BE2C (cell line): ENCODE measurements around the gene MRPL11.

Experiments
- DNase-seq: peaks from one replicate; pipeline ENCODE4 v3.0.0-alpha.2; 2020
- H3K27me3 ChIP-seq: fragments of 250-450 bp; sonication (Bioruptor Pico); 2 replicates; pipeline ENCODE4 v1.5.1; 2020; ENCODE audit warnings: mild to moderate bottlenecking
- H3K36me3 ChIP-seq: fragments of 250-450 bp; sonication (Bioruptor Pico); 2 replicates; pipeline ENCODE4 v1.5.1; 2020; ENCODE audit warnings: mild to moderate bottlenecking
- H3K4me1 ChIP-seq: fragments of 250-450 bp; sonication (Bioruptor Pico); 2 replicates; pipeline ENCODE4 v1.5.1; 2020
- H3K4me3 ChIP-seq: 2 replicates; pipeline ENCODE4 v1.5.1; 2011; ENCODE audit warnings: low read depth, low read length
- H3K9me3 ChIP-seq: fragments of 250-450 bp; sonication (Bioruptor Pico); 2 replicates; pipeline ENCODE4 v1.5.1; 2020
- CTCF ChIP-seq: IDR thresholded peaks from 2 replicates; pipeline ENCODE4 v1.5.1; 2012; ENCODE audit warnings: mild to moderate bottlenecking, low read depth, low read length

MRPL11 gene

GRCh38 chr11:66462911-66463310 is 24.3 kb upstream of the MRPL11 start:
- H3K4me3 ChIP-seq, result no peak overlapping the region
- H3K4me1 ChIP-seq, result no peaks in the 10 kb centered on the region
- TF ChIP-seq CTCF, result no peak
- DNase-seq, result no peak
- H3K27me3 ChIP-seq, result no peaks in the 10 kb centered on the region
- no peaks in the 10 kb centered on the region; the same call in 1 of the 2 replicates for H3K9me3 ChIP-seq
- no peaks in the 10 kb centered on the region for H3K36me3 ChIP-seq

- Histone ChIP-seq H3K4me1 (no peaks in the 10 kb centered on the region), H3K4me3 (no peak overlapping the region), H3K27me3 (no peaks in the 10 kb centered on the region), H3K36me3 (no peaks in the 10 kb centered on the region), H3K9me3 (no peaks in the 10 kb centered on the region; the same call in 1 of the 2 replicates)
- no peak for TF ChIP-seq CTCF
- no peak for DNase-seq
Observed at GRCh38 chr11:66462010-66462409, 23.4 kb upstream of the MRPL11 start.

GRCh38 chr11:66459138-66459778 is 20.6 kb upstream of the MRPL11 start:
- Histone ChIP-seq H3K9me3 (no peaks in the 10 kb centered on the region; the same call in 1 of the 2 replicates), H3K4me3 (no peak overlapping the region), H3K36me3 (no peaks in the 10 kb centered on the region), H3K27me3 (peaks cover 19% of the 10 kb centered on the region), H3K4me1 (no peaks in the 10 kb centered on the region)
- no peak for DNase-seq
- no peak for TF ChIP-seq CTCF

GRCh38 chr11:66457826-66458225 is 19.2 kb upstream of the MRPL11 start:
- Histone ChIP-seq H3K4me3 (no peak overlapping the region), H3K27me3 (peaks cover 27% of the 10 kb centered on the region), H3K9me3 (no peaks in the 10 kb centered on the region; the same call in 1 of the 2 replicates), H3K4me1 (no peaks in the 10 kb centered on the region), H3K36me3 (no peaks in the 10 kb centered on the region)
- no peak for DNase-seq
- TF ChIP-seq CTCF, result no peak

GRCh38 chr11:66454828-66455227 is 16.2 kb upstream of the MRPL11 start:
- DNase-seq, result no peak
- H3K36me3 ChIP-seq, result no peaks in the 10 kb centered on the region
- no peak for TF ChIP-seq CTCF
- no peaks in the 10 kb centered on the region for H3K4me1 ChIP-seq
- peaks cover 37% of the 10 kb centered on the region for H3K27me3 ChIP-seq
- no peaks in the 10 kb centered on the region for H3K9me3 ChIP-seq
- H3K4me3 ChIP-seq, result no peak overlapping the region

- H3K4me3 ChIP-seq, result no peak overlapping the region
- H3K4me1 ChIP-seq, result no peaks in the 10 kb centered on the region
- H3K9me3 ChIP-seq, result no peaks in the 10 kb centered on the region
- H3K36me3 ChIP-seq, result no peaks in the 10 kb centered on the region
- peaks cover 43% of the 10 kb centered on the region for H3K27me3 ChIP-seq
- TF ChIP-seq CTCF, result no peak
- no peak for DNase-seq
Observed at GRCh38 chr11:66454247-66454646, 15.6 kb upstream of the MRPL11 start.
